Measurements from ENCODE around the gene SPATC1L.

DNA sequence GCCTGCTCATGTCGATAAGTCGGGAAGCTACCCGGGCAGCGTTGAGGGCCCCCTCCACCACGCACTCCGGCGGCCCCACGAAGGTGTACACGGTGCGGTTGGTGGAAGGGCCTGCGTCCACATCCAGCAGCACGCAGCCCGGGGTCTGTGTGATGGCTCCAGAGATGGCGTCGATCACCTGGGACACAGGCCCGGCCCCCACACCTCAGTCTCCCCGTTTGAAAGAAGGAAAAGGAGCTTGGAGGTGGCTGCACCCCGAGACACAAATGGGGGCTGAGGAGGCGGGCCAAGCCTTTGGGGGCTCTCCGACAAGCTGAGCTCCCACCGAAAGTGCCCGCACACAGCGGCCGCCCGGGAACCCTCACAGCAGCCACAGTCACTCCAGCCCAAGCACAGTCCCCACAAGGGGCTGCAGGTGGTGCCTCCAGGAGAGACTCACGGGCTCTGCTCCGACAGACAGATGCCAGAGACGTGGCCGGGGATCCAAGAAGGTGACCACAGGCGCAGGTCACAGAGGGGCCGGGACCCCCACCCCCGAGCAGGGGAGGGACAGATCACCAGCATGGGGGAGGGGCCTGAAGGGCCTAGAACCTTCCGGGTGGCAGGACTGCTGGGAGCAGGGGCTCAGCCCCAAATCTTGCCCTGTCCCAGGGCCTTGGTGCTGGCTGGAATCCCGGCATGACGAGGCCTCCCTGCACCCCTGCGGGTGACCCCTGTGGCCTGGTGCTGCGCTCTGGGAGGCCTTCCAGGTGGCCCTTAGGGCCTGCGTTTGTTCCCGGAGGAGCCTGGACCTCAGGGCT, 29.9 kb downstream of the SPATC1L start:
- TF ChIP-seq, protein P1, sequence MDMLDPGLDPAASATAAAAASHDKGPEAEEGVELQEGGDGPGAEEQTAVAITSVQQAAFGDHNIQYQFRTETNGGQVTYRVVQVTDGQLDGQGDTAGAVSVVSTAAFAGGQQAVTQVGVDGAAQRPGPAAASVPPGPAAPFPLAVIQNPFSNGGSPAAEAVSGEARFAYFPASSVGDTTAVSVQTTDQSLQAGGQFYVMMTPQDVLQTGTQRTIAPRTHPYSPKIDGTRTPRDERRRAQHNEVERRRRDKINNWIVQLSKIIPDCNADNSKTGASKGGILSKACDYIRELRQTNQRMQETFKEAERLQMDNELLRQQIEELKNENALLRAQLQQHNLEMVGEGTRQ (IDR thresholded peaks at IDR 0.05), result no peak
- TF ChIP-seq, protein P2, sequence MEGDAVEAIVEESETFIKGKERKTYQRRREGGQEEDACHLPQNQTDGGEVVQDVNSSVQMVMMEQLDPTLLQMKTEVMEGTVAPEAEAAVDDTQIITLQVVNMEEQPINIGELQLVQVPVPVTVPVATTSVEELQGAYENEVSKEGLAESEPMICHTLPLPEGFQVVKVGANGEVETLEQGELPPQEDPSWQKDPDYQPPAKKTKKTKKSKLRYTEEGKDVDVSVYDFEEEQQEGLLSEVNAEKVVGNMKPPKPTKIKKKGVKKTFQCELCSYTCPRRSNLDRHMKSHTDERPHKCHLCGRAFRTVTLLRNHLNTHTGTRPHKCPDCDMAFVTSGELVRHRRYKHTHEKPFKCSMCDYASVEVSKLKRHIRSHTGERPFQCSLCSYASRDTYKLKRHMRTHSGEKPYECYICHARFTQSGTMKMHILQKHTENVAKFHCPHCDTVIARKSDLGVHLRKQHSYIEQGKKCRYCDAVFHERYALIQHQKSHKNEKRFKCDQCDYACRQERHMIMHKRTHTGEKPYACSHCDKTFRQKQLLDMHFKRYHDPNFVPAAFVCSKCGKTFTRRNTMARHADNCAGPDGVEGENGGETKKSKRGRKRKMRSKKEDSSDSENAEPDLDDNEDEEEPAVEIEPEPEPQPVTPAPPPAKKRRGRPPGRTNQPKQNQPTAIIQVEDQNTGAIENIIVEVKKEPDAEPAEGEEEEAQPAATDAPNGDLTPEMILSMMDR (IDR thresholded peaks at IDR 0.05), result no peak
- TF ChIP-seq POLR2A (IDR thresholded peaks at IDR 0.05; ENCODE audit: low read length), result no peak
